NT2/D1 (cell line): Measurements from ENCODE around the gene CDKN3.
"Not testable (repeated sequence)": the region's sequence is repeated elsewhere in the genome, so short reads cannot be mapped to it uniquely, and the experiment has no call there.

Experiments
- DNase-seq: peaks from one replicate; pipeline ENCODE4 v3.0.0-alpha.2; 2011; ENCODE audit warnings: low read depth, low spot score
- H3K27me3 ChIP-seq: 2 replicates; pipeline ENCODE4 v1.6.0; 2011; ENCODE audit warnings: mild to moderate bottlenecking; ENCODE audit not compliant: insufficient read length, insufficient read depth
- H3K36me3 ChIP-seq: 2 replicates; pipeline ENCODE4 v1.6.1; 2011; ENCODE audit warnings: mild to moderate bottlenecking, low read length, mixed read lengths; ENCODE audit not compliant: insufficient read depth, insufficient read length
- H3K4me1 ChIP-seq: 2 replicates; pipeline ENCODE4 v1.5.1; 2011; ENCODE audit not compliant: insufficient read depth, insufficient read length
- H3K4me3 ChIP-seq: 2 replicates; pipeline ENCODE4 v1.5.1; 2011; ENCODE audit warnings: low read depth; ENCODE audit not compliant: insufficient read length
- H3K9ac ChIP-seq: 2 replicates; pipeline ENCODE4 v1.6.0; 2011; ENCODE audit warnings: low read depth; ENCODE audit not compliant: insufficient read length
- H3K9me3 ChIP-seq: 2 replicates; pipeline ENCODE4 v1.5.1; 2011; ENCODE audit warnings: mild to moderate bottlenecking, low read length; ENCODE audit not compliant: insufficient read depth
- SUZ12 ChIP-seq: IDR thresholded peaks from 2 replicates; pipeline ENCODE4 v1.6.1; 2011; ENCODE audit not compliant: insufficient read length, insufficient read depth; ENCODE audit errors: extremely low read depth
- YY1 ChIP-seq: IDR thresholded peaks from 2 replicates; pipeline ENCODE4 v1.6.1; 2011; ENCODE audit not compliant: insufficient read length, insufficient read depth
- ZNF274 ChIP-seq: IDR thresholded peaks from 2 replicates; pipeline ENCODE4 v1.6.1; 2011; ENCODE audit warnings: mild to moderate bottlenecking, low read depth, low read length

The CDKN3 gene

GRCh38 chr14:54451121-54451601, 54.4 kb downstream of the CDKN3 start:
- no peak overlapping the region for H3K9ac ChIP-seq
- no peaks in the 10 kb centered on the region for H3K4me1 ChIP-seq
- H3K27me3 ChIP-seq, result no peaks in the 10 kb centered on the region
- TF ChIP-seq YY1, result no peak
- TF ChIP-seq SUZ12, result no peak
- no peak for TF ChIP-seq ZNF274
- DNase-seq, result no peak
- H3K4me3 ChIP-seq, result no peak overlapping the region
- no peaks in the 10 kb centered on the region for H3K36me3 ChIP-seq
- H3K9me3 ChIP-seq, result no peaks in the 10 kb centered on the region

DNA sequence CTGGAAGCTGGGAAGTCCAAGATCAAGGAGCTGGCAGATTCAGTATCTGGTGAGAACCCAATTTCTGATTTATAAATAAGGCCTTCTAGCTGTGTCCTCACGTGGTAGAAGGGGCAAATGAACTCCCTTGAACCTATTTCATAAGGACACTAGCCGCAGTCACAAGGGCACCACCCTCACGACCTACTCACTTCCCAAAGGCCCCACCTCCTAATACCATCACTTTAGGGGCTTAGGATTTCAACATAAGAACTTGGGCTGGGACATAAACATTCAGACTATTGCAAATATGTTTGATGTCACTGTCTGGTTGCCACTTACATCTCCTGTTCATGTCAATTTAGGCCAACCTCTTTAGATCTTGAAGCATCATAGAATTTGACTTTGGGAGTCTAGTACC, 55.2 kb downstream of the CDKN3 start:
- no peaks in the 10 kb centered on the region for H3K36me3 ChIP-seq
- H3K4me3 ChIP-seq, result no peak overlapping the region
- TF ChIP-seq YY1, result no peak
- H3K4me1 ChIP-seq, result no peaks in the 10 kb centered on the region
- no peak overlapping the region for H3K9ac ChIP-seq
- no peaks in the 10 kb centered on the region for H3K9me3 ChIP-seq
- no peak for DNase-seq
- no peaks in the 10 kb centered on the region for H3K27me3 ChIP-seq

- no peaks in the 10 kb centered on the region for H3K36me3 ChIP-seq
- H3K4me3 ChIP-seq, result no peak overlapping the region
- TF ChIP-seq SUZ12 (no peak), ZNF274 (no peak), YY1 (no peak)
- no peaks in the 10 kb centered on the region for H3K27me3 ChIP-seq
- H3K9ac ChIP-seq, result no peak overlapping the region
- DNase-seq, result no peak
- H3K9me3 ChIP-seq, result no peaks in the 10 kb centered on the region
- H3K4me1 ChIP-seq, result no peaks in the 10 kb centered on the region
These were observed 56.4 kb downstream of the CDKN3 start for GRCh38 chr14:54453252-54453651.

- H3K36me3 ChIP-seq, H3K4me3 ChIP-seq, H3K27me3 ChIP-seq, DNase-seq, H3K4me1 ChIP-seq, H3K9me3 ChIP-seq, H3K9ac ChIP-seq: not testable (repeated sequence)
These were observed 57.2 kb downstream of the CDKN3 start for GRCh38 chr14:54453990-54454389.

DNA sequence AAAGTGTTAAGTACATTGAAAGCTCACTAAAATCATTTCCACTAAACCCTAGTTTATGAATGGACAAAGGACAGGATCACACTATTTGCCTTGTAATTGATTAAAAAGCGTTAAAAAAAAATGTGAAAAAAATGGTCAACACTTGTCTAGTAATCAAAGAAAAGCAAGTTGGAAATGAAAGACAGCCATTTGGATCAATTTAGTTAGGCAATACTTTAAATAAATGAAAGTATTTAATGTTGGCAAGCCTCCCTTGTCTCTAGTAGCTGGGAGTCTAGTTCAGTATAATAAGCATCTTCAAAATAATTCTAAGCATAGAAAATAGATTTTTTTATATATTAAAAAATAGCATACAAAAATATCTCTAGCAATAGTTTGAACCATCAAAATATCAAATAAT, 58.6 kb downstream of the CDKN3 start:
- Histone ChIP-seq H3K27me3 (no peaks in the 10 kb centered on the region), H3K4me3 (no peak overlapping the region), H3K9ac (no peak overlapping the region), H3K9me3 (peaks cover 15% of the 10 kb centered on the region; the same call in 1 of the 2 replicates), H3K4me1 (no peaks in the 10 kb centered on the region), H3K36me3 (no peaks in the 10 kb centered on the region)
- TF ChIP-seq ZNF274 (no peak), YY1 (no peak)
- DNase-seq, result no peak

DNA sequence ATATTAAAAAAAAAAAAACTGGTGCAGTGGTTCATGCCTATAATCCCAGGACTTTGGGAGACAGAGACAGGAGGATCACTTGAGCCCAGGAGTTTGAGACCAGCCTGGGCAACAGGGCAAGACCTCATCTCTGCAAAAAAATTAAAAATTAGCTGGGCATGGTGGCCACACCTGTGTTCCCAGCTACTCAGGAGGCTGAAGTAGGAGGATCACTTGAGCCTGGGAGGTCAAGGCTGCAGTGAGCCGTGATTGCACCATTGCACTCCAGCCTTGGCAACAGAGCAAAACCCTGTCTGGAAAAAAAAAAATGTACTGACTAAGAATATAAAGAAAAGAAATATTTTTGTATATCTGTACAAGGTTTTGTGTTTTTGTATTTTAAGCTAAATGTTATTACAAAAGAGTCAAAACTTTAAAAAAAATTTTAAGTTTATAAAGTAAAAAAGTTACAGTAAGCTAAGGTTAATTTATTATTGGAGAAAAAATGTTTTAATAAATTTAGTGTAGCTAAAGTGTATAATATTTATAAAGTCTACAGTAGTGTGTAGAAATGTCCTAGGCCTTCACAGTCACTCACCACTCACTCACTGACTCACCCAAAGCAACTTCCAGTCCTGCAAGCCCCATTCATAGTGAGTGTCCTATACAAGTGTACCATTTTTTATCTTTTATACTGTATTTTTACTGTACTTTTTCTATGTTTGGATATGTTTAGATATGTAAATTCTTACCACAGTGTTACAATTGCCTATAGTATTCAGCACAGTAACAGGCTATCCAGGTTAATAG, 60.2 kb downstream of the CDKN3 start:
- not testable (repeated sequence) for H3K4me3 ChIP-seq, H3K4me1 ChIP-seq, H3K36me3 ChIP-seq, H3K27me3 ChIP-seq, H3K9ac ChIP-seq, DNase-seq
- peaks cover 15% of the 10 kb centered on the region; the same call in 1 of the 2 replicates for H3K9me3 ChIP-seq

GRCh38 chr14:54457609-54457996, 60.8 kb downstream of the CDKN3 start:
- Histone ChIP-seq H3K4me1 (no peaks in the 10 kb centered on the region), H3K9ac (no peak overlapping the region), H3K36me3 (no peaks in the 10 kb centered on the region), H3K27me3 (no peaks in the 10 kb centered on the region), H3K4me3 (no peak overlapping the region), H3K9me3 (peaks cover 15% of the 10 kb centered on the region; the same call in 1 of the 2 replicates)
- TF ChIP-seq ZNF274, result no peak
- no peak for TF ChIP-seq SUZ12
- no peak for TF ChIP-seq YY1
- no peak for DNase-seq

DNA sequence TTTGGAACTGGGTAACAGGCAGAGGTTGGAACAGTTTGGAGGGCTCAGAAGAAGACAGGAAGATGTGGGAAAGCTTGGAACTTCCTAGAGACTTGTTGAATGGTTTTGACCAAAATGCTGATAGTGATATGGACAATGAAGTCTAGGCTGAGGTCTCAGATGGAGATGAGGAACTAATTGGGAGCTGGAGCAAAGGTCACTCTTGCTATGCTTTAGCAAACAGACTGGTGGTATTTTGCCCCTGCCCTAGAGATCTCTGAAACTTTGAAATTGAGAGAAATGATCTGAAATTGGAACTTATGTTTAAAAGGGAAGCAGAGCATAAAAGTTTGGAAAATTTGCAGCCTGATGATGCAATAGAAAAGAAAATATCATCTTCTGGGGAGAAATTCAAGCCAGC, 61.7 kb downstream of the CDKN3 start:
- not testable (repeated sequence) for H3K27me3 ChIP-seq, H3K36me3 ChIP-seq, H3K9ac ChIP-seq, H3K4me1 ChIP-seq, H3K4me3 ChIP-seq, DNase-seq
- H3K9me3 ChIP-seq, result peaks cover 15% of the 10 kb centered on the region; the same call in 1 of the 2 replicates
